Measurements from ENCODE around the gene ARHGEF10L. TPM values are rescaled to one million over a fixed set of nuclear protein-coding genes. Genes with fewer than 3 reads are reported as not detected.
A peak's percentile ranks its signal among the peaks of the same experiment; 100 is the strongest.

Gene ARHGEF10L
- total RNA-seq, 1 donor from 2014 or later: 24.7 TPM

GRCh38 chr1:17661546-17662157 lies 122.2 kb downstream of the ARHGEF10L start:
- DNase-seq: no peak

GRCh38 chr1:17662296-17662695 lies 122.8 kb downstream of the ARHGEF10L start:
- DNase-seq: no peak

GRCh38 chr1:17662786-17663185 lies 123.3 kb downstream of the ARHGEF10L start:
- DNase-seq: no peak

GRCh38 chr1:17663646-17664045 lies 124.1 kb downstream of the ARHGEF10L start:
- no peak for DNase-seq

- DNase-seq: no peak
These were observed 124.8 kb downstream of the ARHGEF10L start for GRCh38 chr1:17664322-17664721.

- no peak for DNase-seq
These were observed 125.6 kb downstream of the ARHGEF10L start for GRCh38 chr1:17665054-17665453.

- DNase-seq: no peak
These were observed 126.6 kb downstream of the ARHGEF10L start for GRCh38 chr1:17665950-17666720.

- no peak for DNase-seq
These were observed 128.1 kb downstream of the ARHGEF10L start for GRCh38 chr1:17667641-17668040.

GRCh38 chr1:17668195-17668594 lies 128.7 kb downstream of the ARHGEF10L start:
- DNase-seq: no peak

- DNase-seq: no peak
These were observed 129.2 kb downstream of the ARHGEF10L start for GRCh38 chr1:17668624-17669175.

- no peak for DNase-seq
These were observed 129.8 kb downstream of the ARHGEF10L start for GRCh38 chr1:17669305-17669704.

GRCh38 chr1:17669866-17670451 lies 130.5 kb downstream of the ARHGEF10L start:
- DNase-seq: no peak

- DNase-seq: no peak
These were observed 131.3 kb downstream of the ARHGEF10L start for GRCh38 chr1:17670587-17671313.

- no peak for DNase-seq
These were observed 131.8 kb downstream of the ARHGEF10L start for GRCh38 chr1:17671314-17671705.

- DNase-seq: no peak
These were observed 132.2 kb downstream of the ARHGEF10L start for GRCh38 chr1:17671741-17672140.

- no peak for DNase-seq
These were observed 132.7 kb downstream of the ARHGEF10L start for GRCh38 chr1:17672226-17672625.

GRCh38 chr1:17673329-17674072 lies 134.0 kb downstream of the ARHGEF10L start:
- no peak for DNase-seq

- DNase-seq: no peak
These were observed 135.4 kb downstream of the ARHGEF10L start for GRCh38 chr1:17674726-17675500.

GRCh38 chr1:17675744-17676143 lies 136.2 kb downstream of the ARHGEF10L start:
- peak; percentile 31 for DNase-seq

- DNase-seq: no peak
These were observed 137.0 kb downstream of the ARHGEF10L start for GRCh38 chr1:17676387-17677060.
